HG03064 (cell line): ENCODE data around the gene CCSER1.
"Not testable (repeated sequence)": the region's sequence is repeated elsewhere in the genome, so short reads cannot be mapped to it uniquely, and the experiment has no call there.

Experiments used
- ATAC-seq: cut with Tn5 transposase; IDR thresholded peaks from one replicate; pipeline ENCODE4 v1.9.1; 2021; ENCODE audit warnings: low read depth; ENCODE audit not compliant: unreplicated experiment

Gene CCSER1

DNA sequence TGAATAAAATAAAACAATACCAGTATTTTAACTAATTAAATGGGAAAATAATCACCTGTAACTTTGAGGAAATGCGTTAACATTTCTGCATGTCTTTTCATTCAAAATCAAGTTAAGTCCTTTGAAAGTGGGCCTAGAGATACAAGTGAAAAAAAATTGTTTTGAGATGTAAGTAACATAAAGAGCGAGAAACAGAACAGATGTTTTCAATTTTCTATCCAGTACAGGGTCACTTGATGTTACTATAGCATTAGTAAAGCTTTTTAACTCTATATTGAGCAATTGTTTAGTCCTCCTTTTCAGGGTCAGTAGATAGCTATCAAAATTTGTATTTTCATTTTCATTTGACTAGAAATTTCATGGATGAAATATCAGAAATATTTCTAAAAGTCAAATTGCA is 761.4 kb downstream of the CCSER1 start:
- ATAC-seq = no peak

- no peak for ATAC-seq
Measured at GRCh38 chr4:90889171-90889570, 762.0 kb downstream of the CCSER1 start.

DNA sequence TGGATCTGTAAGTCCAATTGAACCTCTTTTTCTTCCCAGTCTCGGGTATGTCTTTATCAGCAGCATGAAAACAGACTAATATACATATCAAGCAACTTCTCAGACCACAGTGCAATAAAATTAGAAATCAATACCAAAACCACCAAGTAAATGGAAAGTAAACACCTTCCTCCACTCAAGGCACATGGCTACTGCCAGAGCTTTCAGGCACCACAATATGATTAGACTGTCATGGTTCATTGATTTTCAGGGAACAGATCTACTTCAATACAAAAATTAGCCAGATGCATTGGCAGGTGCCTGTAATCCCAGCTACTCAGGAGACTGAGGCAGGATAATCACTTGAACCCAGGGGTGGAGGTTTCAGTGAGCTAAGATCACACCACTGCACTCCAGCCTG is 776.2 kb downstream of the CCSER1 start:
- not testable (repeated sequence) for ATAC-seq

GRCh38 chr4:90904021-90904420 is 776.8 kb downstream of the CCSER1 start:
- ATAC-seq = no peak

GRCh38 chr4:90906239-90906638 is 779.0 kb downstream of the CCSER1 start:
- no peak for ATAC-seq

DNA sequence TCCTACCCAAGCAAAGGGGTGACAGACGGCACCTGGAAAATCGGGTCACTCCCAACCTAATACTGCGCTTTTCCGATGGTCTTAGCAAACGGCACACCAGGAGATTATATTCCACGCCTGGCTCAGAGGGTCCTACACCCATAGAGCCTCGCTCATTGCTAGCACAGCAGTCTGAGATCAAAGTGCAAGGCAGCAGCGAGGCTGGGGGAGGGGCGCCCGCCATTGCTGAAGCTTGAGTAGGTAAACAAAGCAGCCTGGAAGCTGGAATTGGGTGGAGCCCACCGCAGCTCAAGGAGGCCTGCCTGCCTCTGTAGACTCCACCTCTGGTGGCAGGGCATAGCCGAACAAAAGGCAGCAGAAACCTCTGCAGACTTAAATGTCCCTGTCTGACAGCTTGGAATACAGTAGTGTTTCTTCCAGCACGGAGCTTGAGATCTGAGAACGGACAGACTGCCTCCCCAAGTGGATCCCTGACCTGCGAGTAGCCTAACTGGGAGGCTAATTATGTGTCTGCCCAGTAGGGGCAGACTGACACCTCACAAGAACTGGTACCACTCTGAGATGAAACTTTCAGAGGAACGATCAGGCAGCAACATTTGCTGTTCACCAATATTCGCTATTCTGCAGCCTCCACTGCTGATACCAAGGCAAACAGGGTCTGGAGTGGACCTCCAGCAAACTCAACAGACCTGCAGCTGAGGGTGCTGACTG is 784.7 kb downstream of the CCSER1 start:
- not testable (repeated sequence) for ATAC-seq

- ATAC-seq = no peak
Measured at GRCh38 chr4:90922174-90922573, 795.0 kb downstream of the CCSER1 start.

DNA sequence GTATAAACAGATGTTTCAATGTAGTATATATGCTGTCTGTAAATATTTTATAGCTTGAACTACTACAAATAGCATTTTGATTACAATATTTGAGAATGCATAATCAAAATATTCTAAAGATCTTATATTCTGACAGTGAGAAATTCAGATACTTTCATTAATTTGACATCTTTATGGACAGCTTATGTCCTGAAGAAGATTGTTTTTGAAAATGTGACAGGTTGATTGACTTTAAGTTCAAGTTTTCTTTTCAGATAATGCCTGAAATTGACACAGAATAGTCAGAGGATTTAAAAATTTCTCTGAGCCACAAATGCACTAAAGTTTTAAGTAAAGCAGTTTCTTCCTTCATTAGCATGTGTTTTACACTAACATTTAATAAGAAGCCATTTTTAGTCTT is 799.8 kb downstream of the CCSER1 start:
- ATAC-seq = no peak

- ATAC-seq = no peak
Measured at GRCh38 chr4:90943311-90943710, 816.1 kb downstream of the CCSER1 start.

GRCh38 chr4:90946945-90947344 is 819.8 kb downstream of the CCSER1 start:
- ATAC-seq = no peak

DNA sequence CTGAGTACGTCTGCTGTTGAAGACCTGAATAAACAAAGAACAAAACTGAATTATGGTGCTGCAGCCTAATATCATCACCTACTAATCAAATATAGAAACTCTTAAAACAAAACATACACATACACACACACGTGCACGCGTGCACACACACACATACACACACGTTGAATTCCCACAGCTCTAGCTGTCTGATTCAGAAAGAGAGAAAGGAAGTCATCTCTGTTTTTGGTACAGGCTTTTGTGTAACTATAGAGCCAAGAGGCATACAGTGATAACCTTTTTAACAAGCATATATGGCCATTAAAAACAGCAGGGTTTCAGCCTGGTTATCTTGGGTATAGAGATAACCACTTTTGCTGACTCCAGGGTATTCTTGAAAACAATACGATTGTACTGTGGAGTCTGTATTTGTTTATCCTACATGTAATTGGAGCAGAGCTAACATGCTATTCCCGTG is 823.2 kb downstream of the CCSER1 start:
- no peak for ATAC-seq

GRCh38 chr4:90951037-90951436 is 823.8 kb downstream of the CCSER1 start:
- no peak for ATAC-seq

DNA sequence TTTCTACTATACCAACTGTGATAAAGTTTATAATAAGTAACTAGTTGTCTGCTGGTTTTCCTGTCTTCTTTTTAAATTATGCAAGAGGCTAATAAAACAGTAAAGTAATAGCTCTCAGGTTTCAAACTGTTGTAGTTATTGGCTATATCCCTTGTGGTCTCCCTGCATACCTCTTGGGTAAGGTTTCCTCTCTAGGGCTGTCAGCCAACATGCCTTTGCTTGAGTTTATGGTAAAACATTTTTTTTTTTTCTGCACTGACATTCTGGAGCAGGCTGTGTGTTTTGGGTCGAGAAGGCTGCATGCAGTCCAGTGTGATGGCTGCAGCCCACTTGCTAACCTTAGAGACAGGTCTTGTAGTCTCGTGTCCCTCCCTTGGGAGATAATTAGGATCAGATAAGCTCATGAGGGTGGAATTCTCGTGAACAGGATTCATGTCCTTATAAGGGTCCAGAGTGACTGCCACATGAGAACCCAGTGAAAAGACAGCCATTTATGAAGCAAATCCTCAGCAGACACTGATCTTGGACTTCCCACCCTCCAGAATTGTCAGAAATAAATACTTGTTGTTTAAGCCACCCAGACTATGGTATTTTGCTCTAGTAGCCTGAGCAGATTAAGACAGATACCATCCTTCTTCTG is 831.2 kb downstream of the CCSER1 start:
- no peak for ATAC-seq

DNA sequence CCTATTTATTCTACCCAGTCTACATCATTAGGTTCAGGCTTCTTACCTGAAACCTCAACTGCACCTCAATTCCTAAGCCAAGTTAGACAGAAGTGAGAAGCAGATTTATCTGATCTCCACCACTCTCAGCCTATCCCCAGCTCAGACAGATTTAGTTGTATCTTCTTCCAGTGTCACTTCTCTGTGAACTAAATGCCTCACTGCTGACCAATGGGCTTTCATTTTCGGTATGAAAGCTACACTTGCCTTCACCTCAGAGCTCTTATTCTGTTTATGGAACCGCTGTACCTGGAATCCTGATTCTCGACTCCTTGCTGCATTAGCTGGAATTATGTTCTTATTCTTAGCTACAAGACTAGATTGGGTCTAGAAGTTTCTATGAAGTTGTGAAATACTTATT is 833.2 kb downstream of the CCSER1 start:
- no peak for ATAC-seq

GRCh38 chr4:90960840-90961239 is 833.6 kb downstream of the CCSER1 start:
- ATAC-seq = no peak

- no peak for ATAC-seq
Measured at GRCh38 chr4:90970021-90970420, 842.8 kb downstream of the CCSER1 start.

GRCh38 chr4:90977726-90978125 is 850.5 kb downstream of the CCSER1 start:
- ATAC-seq = no peak

DNA sequence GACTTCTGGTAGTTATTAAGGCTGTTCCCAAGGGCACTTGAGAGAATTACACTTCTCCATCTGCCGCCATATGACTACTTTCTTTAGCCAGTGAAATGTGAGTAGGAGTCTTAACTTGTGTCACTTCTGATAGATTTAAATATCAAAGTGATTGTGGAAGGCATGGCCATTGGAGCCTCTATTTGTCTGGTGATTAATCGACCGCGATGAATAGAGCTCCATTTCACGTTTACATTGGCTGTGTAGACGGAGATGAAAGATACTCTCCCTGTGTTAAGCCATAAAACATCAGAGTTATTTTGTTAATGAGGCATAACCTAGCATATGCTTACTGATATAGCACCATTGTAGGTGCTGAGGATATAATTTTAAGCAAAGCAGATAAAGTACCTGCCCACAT is 852.4 kb downstream of the CCSER1 start:
- no peak for ATAC-seq

- no peak for ATAC-seq
Measured at GRCh38 chr4:90982813-90983212, 855.6 kb downstream of the CCSER1 start.

- no peak for ATAC-seq
Measured at GRCh38 chr4:90990284-90990683, 863.1 kb downstream of the CCSER1 start.

GRCh38 chr4:90992213-90992612 is 865.0 kb downstream of the CCSER1 start:
- ATAC-seq = no peak

DNA sequence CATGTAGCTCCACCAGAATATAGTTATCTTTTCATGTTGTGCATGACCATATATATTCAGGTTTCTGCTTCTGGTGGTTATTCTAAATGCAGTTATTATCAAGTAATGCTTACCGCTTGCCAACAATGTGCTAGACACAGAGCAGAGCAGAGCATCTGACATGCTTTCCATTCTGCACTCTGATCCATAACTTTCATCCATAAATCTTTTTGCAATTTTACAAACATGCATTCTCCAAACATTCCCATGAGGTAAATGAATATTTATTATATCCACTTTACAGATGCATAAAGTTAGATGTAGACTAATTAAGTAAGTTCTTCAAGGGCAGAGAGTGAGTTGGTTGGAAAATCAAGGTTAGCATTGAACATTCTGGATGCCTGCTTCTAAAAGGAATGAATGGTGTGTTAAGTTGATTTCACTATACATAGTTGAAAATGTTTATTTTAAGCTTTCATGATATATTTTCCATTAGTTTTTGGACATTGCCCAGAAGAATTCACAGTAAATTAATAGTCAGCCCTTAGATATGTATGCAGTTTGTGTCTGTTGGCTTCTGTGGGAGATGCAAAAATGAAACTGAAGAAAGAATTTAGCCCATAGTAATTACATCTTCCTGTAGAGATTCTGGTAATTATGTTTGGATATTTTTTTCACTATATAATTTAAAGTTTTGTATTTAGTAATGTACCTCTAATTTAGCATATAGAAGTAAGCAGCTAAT is 867.8 kb downstream of the CCSER1 start:
- ATAC-seq = no peak
